ENCODE data around the gene ABI1. TPM values are rescaled to one million over a fixed set of nuclear protein-coding genes. Genes with fewer than 3 reads are reported as not detected.

Gene ABI1
- total RNA-seq, 1 experiment from 2014 or later: 62.5 TPM

DNA sequence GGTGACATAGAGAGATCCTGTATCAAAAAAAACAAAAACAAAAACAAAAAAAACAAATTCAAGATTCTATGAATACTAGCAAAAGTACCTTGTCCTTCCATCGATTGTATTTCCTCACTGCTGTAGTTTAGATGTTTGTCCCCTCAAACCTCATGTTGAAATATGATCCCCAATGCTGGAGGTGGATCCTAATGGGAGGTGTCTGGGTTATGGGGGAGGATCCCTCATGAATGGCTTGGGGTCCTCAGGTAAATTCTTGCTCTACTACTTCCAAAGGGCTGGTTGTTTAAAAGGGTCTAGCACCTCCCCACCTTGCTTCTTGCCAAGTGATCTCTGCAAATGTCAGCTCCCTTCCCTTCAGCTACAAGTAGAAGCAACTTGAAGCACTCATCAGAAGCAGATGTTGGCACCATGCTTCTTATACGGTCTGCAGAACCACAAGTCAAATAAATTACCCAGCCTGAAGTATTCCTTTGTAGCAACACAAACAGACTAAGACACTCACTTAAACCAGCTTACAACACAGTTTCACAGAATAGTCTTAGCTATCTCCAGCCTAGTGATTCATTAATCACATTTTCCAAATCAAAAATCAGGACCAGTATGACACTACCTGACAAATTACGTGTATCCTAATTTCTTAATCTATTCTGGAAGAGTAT, 20.7 kb downstream of the ABI1 start:
- DNase-seq (ENCODE audit: low read depth in 1 of 2, low spot score in 2 of 2): no peak
- no peaks in the 10 kb centered on the region for H3K27me3 ChIP-seq (replicated peaks)
- H3K36me3 ChIP-seq: no peaks in the 10 kb centered on the region
- no peak overlapping the region for H3K4me3 ChIP-seq
- H3K9me3 ChIP-seq (replicated peaks): no peaks in the 10 kb centered on the region
- no peaks in the 10 kb centered on the region for H3K4me1 ChIP-seq (replicated peaks)
- no peak overlapping the region for H3K27ac ChIP-seq

DNA sequence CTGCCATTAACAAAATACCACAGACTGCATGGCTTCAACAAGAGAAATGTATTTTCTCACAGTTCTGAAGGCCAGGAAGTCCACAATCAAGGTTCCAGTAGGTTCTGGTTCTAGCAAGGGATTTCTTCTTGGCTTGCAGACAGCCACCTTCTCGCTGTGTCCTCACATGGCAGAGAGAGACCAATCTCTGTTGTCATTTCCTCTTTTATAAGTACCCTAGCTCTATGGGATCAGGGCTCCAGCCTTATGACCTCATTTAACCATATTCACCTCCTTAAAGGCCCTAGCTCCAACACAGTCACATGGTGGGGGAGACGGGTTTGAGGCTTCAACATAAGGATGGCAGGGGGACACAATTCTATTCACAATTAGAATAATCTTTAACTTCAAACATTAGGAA, 23.6 kb downstream of the ABI1 start:
- H3K36me3 ChIP-seq: no peaks in the 10 kb centered on the region
- DNase-seq (ENCODE audit: low read depth in 1 of 2, low spot score in 2 of 2): no peak
- no peak overlapping the region for H3K27ac ChIP-seq
- no peaks in the 10 kb centered on the region for H3K9me3 ChIP-seq (replicated peaks)
- no peaks in the 10 kb centered on the region for H3K27me3 ChIP-seq (replicated peaks)
- H3K4me1 ChIP-seq (replicated peaks): no peaks in the 10 kb centered on the region
- no peak overlapping the region for H3K4me3 ChIP-seq

DNA sequence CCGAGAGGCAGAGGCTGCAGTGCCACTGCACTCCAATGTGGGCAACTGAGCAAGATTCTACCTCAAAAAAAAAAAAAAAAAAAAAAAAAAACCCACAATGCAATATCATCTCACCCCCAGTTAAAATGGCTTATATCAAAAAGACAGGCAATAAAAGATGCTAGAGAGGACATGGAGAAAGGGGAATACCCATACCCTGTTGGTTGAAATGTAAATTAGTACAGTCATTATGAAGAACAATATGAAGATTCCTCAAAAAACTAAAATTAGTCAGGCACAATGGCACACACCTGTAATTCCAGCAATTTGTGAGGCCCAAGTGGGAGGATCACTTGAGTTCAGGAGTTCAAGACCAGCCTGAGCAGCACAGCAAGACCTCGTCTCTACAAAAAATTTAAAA, 25.7 kb downstream of the ABI1 start:
- no peak for DNase-seq (ENCODE audit: low read depth in 1 of 2, low spot score in 2 of 2)
- Histone ChIP-seq H3K9me3 (replicated peaks) (no peaks in the 10 kb centered on the region; the same call in 1 of the 2 replicates), H3K4me1 (replicated peaks) (no peaks in the 10 kb centered on the region), H3K27ac (no peak overlapping the region), H3K27me3 (replicated peaks) (no peaks in the 10 kb centered on the region), H3K4me3 (no peak overlapping the region), H3K36me3 (no peaks in the 10 kb centered on the region; the same call in 1 of the 2 replicates)

DNA sequence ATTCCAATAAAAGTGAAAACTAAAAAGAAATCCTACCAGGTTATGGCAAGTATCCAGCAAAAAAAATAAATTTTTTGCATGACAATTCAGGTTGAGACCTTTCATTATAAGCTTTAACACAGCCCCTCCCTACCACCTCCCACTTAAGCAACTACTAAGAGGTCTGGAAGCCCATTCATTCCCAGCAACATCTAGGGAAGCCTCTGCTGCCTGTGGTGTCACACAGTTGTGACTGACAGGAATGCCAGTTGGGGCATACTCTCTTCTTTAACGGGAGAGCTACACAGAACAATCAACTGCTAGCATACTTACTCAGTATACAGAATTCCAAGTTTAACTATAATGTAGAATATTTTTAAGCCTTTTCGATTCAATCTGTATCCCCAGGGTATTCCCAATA, 27.8 kb downstream of the ABI1 start:
- Histone ChIP-seq H3K4me3 (no peak overlapping the region), H3K36me3 (no peaks in the 10 kb centered on the region; the same call in 1 of the 2 replicates), H3K27ac (no peak overlapping the region), H3K4me1 (replicated peaks) (no peaks in the 10 kb centered on the region), H3K9me3 (replicated peaks) (no peaks in the 10 kb centered on the region; the same call in 1 of the 2 replicates), H3K27me3 (replicated peaks) (no peaks in the 10 kb centered on the region)
- DNase-seq (ENCODE audit: low read depth in 1 of 2, low spot score in 2 of 2): no peak

DNA sequence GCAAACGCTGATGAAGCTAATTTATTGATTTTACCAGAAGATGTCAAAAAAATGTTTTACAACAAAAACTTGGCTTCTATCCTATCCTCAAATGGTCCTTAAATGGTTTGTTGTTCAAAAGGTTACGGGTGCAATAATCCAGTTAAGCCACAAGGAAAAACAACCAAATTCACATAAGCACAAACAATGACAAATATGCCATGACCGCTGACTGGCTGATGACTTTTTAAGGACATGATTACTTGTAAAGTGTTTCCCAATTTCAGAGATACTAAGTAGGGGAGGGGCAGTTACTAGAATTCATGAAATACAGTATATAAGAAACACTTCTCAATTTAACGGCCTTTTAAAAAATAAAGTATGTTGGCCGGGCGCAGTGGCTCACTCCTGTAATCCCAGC, 28.8 kb downstream of the ABI1 start:
- no peak for DNase-seq (ENCODE audit: low read depth in 1 of 2, low spot score in 2 of 2)
- H3K9me3 ChIP-seq (replicated peaks): no peaks in the 10 kb centered on the region; the same call in 1 of the 2 replicates
- H3K4me3 ChIP-seq: no peak overlapping the region
- H3K27ac ChIP-seq: no peak overlapping the region
- no peaks in the 10 kb centered on the region for H3K27me3 ChIP-seq (replicated peaks)
- H3K4me1 ChIP-seq (replicated peaks): no peaks in the 10 kb centered on the region
- no peaks in the 10 kb centered on the region; the same call in 1 of the 2 replicates for H3K36me3 ChIP-seq

DNA sequence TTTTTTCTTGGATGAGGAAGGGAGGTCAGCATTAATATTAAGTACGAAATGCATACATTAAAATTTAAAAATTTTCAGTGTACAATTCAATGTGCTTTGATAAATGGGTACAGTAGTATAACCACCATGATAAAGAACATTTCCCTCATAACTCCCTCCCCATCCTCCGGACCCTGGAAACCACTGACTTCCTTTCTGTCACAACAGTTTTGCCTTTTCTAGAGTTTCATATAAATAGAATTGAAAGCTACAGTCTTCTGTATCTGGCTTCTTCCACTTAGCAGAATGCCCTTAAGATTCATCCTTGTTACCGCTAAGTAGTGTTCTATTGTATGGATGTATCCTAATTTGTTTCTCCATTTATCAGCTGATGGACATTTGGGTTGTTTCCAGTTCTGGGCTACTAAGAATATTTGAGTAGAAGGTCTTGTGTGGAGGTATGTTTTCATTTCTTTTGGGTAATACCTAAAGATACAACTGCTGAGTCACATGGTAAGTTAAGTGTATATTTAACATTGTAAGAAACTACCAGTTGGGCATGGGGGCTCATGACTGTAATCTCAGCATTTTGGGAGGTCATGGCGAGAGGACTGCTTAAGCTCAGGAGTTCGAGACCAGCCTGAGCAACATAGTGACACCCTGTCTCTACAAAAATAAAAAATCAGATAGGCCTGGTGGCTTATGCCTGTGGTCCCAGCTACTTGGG, 30.8 kb downstream of the ABI1 start:
- no peak overlapping the region for H3K27ac ChIP-seq
- H3K4me1 ChIP-seq (replicated peaks): no peaks in the 10 kb centered on the region
- no peak for DNase-seq (ENCODE audit: low read depth in 1 of 2, low spot score in 2 of 2)
- H3K36me3 ChIP-seq: no peaks in the 10 kb centered on the region; the same call in 1 of the 2 replicates
- H3K4me3 ChIP-seq: no peak overlapping the region
- H3K27me3 ChIP-seq (replicated peaks): no peaks in the 10 kb centered on the region
- no peaks in the 10 kb centered on the region; the same call in 1 of the 2 replicates for H3K9me3 ChIP-seq (replicated peaks)

DNA sequence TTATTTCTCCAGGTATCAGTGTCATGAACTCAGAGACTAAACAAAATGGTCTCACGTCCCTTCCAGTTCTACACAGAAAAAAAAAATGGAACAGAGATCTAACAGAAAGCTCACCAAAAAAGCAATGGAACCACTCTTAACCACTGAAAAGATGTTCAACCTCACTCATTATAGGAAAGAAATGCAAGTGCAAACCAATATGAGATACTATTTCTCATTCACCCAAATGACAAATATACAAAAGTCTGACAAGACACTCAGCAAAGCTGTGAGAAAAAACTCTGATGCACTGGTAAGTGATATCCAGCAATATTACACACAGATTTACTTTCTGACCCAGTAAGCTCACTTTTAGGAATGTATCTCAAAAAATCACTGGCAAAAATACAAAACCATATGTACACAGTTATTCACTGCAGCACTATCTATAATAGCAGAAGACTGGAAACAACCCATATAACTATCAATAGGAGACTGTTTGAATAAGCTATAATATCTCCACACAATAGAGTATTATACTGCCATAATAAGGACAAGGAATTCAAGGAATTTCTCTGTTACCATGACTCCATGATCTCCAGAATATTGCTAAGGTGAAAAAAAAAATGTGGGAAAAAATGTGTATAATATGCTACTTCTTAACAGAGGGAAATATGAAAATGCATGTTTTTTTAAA, 36.6 kb downstream of the ABI1 start:
- no peaks in the 10 kb centered on the region for H3K9me3 ChIP-seq (replicated peaks)
- no peak overlapping the region for H3K4me3 ChIP-seq
- H3K36me3 ChIP-seq: peaks cover 2% of the 10 kb centered on the region; the same call in 1 of the 2 replicates
- H3K4me1 ChIP-seq (replicated peaks): 0 out of 2 replicates have a peak, but pooled peaks cover 3% of the 10 kb centered on the region
- no peak overlapping the region for H3K27ac ChIP-seq
- H3K27me3 ChIP-seq (replicated peaks): no peaks in the 10 kb centered on the region
- DNase-seq (ENCODE audit: low read depth in 1 of 2, low spot score in 2 of 2): no peak

DNA sequence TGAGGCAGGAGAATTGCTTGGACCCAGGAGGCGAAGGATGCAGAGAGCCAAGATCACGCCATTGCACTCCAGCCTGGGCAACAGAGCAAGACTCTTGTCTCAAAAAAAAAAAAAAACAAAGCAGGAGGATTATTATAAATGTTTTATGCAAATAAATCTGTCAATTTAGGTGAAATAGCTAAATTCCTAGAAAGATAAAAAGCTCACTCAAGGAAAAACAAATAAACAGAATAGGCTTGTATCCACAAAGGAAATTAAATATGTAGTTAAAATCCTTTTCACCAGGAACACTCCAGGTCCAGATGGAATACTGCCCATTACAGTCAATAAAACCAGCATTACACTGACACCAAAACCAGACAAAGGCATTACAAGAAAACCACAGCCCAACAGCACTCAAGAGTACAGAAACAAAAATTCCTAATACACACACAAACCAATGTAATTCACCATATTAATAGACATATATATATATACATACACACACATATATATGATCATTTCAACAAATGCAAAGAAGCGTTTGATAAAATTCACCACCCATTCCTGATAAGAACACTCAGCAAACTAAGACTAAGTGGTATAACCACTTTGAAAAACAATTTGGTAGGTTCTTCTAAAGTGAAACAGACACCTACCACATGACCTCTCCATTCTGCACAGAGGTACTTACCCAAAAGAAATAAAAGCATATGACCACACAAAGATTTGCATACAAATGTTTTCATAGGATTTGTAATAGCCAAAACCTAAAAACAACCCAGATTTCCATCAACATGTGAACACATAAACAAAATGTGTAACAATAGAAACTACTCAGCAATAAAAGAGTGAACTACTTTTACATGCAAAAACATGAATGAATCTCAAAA, 38.8 kb downstream of the ABI1 start:
- DNase-seq (ENCODE audit: low read depth in 1 of 2, low spot score in 2 of 2): no peak
- Histone ChIP-seq H3K27ac (no peak overlapping the region), H3K4me3 (no peak overlapping the region), H3K4me1 (replicated peaks) (0 out of 2 replicates have a peak, but pooled peaks cover 3% of the 10 kb centered on the region), H3K27me3 (replicated peaks) (no peaks in the 10 kb centered on the region), H3K9me3 (replicated peaks) (no peaks in the 10 kb centered on the region), H3K36me3 (peaks cover 2% of the 10 kb centered on the region; the same call in 1 of the 2 replicates)

DNA sequence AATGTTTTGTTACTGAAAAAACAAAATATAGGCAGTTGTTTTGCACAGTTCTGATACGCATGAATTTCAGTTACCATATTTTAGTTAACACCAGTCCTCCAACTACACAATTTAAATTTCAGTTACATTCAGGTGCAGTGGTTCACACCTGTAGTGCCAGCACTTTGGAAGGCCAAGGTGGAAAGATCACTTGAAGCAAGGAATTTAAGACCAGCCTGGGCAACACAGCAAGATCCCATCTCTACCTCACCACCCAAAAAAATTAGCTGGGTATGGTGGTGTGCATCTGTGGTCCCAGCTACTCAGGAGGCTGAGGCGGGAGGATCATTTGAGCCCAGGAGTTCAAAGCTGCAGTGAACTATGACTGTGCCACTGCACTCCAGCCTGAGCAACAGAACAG, 45.3 kb downstream of the ABI1 start:
- no peaks in the 10 kb centered on the region for H3K9me3 ChIP-seq (replicated peaks)
- no peaks in the 10 kb centered on the region for H3K27me3 ChIP-seq (replicated peaks)
- no peak overlapping the region for H3K27ac ChIP-seq
- no peaks in the 10 kb centered on the region for H3K4me1 ChIP-seq (replicated peaks)
- no peaks in the 10 kb centered on the region for H3K36me3 ChIP-seq
- H3K4me3 ChIP-seq: no peak overlapping the region
- no peak for DNase-seq (ENCODE audit: low read depth in 1 of 2, low spot score in 2 of 2)

DNA sequence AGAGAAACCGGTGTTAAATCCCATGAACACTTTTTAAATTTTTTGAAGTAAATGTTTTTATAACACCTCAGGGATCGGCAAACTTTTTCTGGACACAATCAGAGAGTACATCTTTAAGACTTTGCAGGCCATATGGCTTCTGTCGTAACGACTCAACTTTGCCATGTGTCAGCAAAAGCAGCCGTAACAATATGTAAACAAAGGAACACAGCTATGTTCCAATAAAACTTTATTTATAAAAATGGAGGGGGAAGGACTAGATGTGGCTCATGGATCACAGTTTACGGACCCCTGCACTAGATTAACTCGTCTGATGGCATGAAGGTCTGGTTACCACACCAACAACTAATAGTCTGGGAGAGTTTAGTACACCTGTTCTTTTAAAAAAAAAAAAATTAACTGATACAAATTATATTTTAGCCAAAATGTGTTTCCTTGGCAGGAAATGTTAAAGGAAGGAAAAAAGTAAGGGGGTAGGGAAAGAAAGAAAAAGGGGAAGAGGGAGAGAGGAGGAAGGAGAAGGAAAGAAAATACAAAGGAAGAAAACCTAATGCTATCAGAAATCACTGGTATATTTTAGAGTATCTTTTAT, 50.2 kb downstream of the ABI1 start:
- no peaks in the 10 kb centered on the region for H3K4me1 ChIP-seq (replicated peaks)
- H3K9me3 ChIP-seq (replicated peaks): no peaks in the 10 kb centered on the region
- no peaks in the 10 kb centered on the region for H3K36me3 ChIP-seq
- H3K27me3 ChIP-seq (replicated peaks): no peaks in the 10 kb centered on the region
- DNase-seq (ENCODE audit: low read depth in 1 of 2, low spot score in 2 of 2): no peak
- H3K4me3 ChIP-seq: no peak overlapping the region
- no peak overlapping the region for H3K27ac ChIP-seq

DNA sequence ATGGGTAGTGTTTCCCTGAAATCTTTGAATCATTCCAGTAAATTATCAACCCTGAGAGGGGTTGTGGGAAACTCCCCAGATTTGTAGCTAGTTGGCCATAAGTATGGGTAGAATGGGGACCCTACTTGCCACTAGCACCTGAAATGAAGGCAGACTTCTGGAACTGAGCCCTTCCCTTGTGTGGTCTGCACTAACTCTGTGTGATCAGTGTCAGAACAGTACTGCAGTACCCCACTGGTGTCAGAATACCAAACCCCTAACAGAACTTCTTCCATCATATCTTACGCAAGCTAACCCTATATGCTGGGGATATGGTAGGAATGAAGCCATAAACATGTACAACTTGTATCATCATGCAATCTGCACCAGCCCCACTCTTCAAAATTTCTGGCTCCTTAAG, 50.8 kb downstream of the ABI1 start:
- no peaks in the 10 kb centered on the region for H3K27me3 ChIP-seq (replicated peaks)
- no peak for DNase-seq (ENCODE audit: low read depth in 1 of 2, low spot score in 2 of 2)
- H3K9me3 ChIP-seq (replicated peaks): no peaks in the 10 kb centered on the region
- no peaks in the 10 kb centered on the region for H3K4me1 ChIP-seq (replicated peaks)
- no peak overlapping the region for H3K4me3 ChIP-seq
- no peaks in the 10 kb centered on the region for H3K36me3 ChIP-seq
- H3K27ac ChIP-seq: no peak overlapping the region

DNA sequence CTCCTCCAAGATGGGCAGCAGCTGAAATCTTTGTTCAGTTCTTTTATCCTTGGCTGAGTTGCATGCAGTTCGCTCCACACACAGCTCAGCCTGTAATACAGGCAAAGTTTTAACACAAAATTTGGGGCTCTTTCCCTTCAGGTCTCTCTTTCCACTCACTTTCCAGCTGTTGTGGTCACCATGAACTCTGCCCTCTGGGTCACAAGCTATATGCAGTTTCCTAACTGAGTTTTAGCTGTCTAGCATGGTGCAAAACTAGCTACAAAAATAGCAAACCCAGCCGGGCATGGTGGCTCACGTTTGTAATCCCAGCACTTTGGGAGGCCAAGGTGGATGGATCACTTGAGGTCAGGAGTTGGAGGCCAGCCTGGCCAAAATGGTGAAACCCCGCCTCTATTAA, 53.2 kb downstream of the ABI1 start:
- Histone ChIP-seq H3K27ac (no peak overlapping the region), H3K4me3 (no peak overlapping the region), H3K4me1 (replicated peaks) (no peaks in the 10 kb centered on the region), H3K36me3 (no peaks in the 10 kb centered on the region), H3K27me3 (replicated peaks) (no peaks in the 10 kb centered on the region), H3K9me3 (replicated peaks) (no peaks in the 10 kb centered on the region)
- no peak for DNase-seq (ENCODE audit: low read depth in 1 of 2, low spot score in 2 of 2)

DNA sequence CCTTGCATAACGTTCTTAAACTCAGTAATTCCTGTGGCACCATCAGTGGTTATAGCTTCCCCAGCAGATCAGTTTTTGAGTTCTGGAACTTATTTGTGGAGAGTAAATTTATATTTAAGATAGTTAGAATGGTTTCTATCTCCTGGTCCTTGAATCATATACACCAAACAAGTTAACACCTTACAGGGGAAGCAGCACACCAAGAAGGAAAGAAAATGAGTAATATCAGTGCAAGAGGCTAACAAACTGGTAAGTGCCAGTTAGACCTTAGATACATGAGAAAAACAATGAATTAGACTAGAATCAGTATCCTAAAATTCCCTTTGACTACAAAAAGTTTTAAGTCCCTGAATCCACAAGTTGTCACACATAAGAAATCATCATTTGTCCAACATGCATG, 54.2 kb downstream of the ABI1 start:
- H3K4me1 ChIP-seq (replicated peaks): no peaks in the 10 kb centered on the region
- no peak overlapping the region for H3K27ac ChIP-seq
- no peaks in the 10 kb centered on the region for H3K27me3 ChIP-seq (replicated peaks)
- no peaks in the 10 kb centered on the region for H3K36me3 ChIP-seq
- no peak for DNase-seq (ENCODE audit: low read depth in 1 of 2, low spot score in 2 of 2)
- H3K4me3 ChIP-seq: no peak overlapping the region
- H3K9me3 ChIP-seq (replicated peaks): no peaks in the 10 kb centered on the region

All from SJSA1 (cell line).